AG10803 (cell line): Measurements from ENCODE around the gene TIMM10B.
A peak's percentile ranks its signal among the peaks of the same experiment; 100 is the strongest.

Experiments used
- DNase-seq: peaks from one replicate; pipeline ENCODE4 v3.0.0; 2010; ENCODE audit warnings: low read depth
- H3K4me3 ChIP-seq: 2 replicates; pipeline ENCODE4 v1.5.1; 2011; ENCODE audit warnings: mild to moderate bottlenecking, low read length, control low read depth
- TF ChIP-seq, protein P1 (sequence below): conservative IDR thresholded peaks from 2 replicates; pipeline ENCODE4 v1.5.1; 2011; ENCODE audit warnings: mild to moderate bottlenecking, low read length, control low read depth, inconsistent platforms

Gene TIMM10B

DNA sequence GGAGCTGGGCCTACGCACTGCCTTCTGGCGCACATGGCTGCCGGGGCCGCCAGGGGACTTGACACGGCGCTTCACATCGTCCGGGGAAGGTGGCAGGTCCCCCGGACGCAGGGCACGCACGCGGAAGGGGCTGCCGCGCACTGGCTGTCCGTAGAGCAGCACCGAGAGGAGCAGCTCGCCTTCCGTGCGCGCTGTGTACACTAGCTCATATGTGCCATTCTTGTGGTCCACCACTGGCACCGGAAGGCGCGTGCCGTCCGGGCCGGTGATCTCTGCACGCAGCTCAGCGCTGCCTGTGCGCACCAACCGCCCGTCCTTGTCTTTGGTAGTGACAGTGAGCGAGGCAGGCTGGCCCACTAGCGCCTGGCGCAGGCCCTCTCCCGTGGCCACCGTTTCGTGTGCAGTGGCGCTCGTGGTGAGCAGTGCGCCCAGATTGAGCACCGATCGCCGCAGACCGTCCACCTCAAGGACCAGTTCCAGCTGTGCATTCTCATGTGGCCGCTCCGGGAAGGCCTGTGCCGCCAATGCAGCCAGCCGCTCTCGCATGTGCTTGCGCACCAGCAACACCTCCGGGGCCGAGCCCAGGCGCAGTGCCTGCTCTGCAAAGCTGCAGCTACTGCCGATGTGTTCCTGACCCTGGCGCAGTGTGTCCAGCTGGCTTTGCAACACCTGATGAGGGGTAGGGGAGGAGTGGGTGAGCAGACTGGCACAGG lies 24.8 kb upstream of the TIMM10B start:
- TF ChIP-seq, protein P1, sequence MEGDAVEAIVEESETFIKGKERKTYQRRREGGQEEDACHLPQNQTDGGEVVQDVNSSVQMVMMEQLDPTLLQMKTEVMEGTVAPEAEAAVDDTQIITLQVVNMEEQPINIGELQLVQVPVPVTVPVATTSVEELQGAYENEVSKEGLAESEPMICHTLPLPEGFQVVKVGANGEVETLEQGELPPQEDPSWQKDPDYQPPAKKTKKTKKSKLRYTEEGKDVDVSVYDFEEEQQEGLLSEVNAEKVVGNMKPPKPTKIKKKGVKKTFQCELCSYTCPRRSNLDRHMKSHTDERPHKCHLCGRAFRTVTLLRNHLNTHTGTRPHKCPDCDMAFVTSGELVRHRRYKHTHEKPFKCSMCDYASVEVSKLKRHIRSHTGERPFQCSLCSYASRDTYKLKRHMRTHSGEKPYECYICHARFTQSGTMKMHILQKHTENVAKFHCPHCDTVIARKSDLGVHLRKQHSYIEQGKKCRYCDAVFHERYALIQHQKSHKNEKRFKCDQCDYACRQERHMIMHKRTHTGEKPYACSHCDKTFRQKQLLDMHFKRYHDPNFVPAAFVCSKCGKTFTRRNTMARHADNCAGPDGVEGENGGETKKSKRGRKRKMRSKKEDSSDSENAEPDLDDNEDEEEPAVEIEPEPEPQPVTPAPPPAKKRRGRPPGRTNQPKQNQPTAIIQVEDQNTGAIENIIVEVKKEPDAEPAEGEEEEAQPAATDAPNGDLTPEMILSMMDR: no peak
- no peak for DNase-seq
- H3K4me3 ChIP-seq: no peak overlapping the region

DNA sequence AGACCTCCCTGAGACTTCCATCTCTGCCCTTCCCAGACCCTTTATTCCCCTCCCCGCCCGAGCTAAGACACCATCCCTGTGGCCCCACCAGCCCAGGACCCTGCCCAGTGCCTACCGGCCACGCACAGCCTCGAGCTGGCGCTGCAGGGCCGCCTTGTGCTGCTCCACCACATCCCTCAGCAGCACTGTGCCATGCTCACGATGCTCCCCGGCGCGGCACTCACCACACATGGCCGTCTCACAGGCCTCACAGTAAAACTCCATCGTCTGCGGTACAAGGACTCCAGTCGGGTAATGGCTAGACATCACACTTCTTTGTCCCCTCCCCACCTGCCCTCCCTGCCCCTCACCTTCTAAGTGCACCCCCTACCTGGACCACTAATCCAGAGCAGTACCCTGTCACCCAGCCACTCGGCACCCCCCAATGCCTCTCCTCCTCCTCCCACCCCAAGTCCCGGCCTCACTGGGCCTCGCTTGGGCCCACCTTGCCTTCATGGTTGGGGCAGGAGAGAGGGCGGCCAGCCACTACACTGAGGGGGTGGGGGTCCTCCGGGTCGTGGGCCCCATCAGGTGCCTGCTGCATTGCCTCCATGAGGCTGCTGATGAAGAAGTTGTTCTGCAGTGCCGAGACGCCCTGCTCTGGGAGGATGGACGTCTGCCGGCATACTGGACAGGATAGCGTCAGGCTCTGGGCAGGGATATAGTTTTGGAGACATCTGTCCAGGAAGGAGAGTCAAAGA lies 23.6 kb upstream of the TIMM10B start:
- TF ChIP-seq, protein P1: no peak
- DNase-seq: no peak
- no peak overlapping the region for H3K4me3 ChIP-seq

DNA sequence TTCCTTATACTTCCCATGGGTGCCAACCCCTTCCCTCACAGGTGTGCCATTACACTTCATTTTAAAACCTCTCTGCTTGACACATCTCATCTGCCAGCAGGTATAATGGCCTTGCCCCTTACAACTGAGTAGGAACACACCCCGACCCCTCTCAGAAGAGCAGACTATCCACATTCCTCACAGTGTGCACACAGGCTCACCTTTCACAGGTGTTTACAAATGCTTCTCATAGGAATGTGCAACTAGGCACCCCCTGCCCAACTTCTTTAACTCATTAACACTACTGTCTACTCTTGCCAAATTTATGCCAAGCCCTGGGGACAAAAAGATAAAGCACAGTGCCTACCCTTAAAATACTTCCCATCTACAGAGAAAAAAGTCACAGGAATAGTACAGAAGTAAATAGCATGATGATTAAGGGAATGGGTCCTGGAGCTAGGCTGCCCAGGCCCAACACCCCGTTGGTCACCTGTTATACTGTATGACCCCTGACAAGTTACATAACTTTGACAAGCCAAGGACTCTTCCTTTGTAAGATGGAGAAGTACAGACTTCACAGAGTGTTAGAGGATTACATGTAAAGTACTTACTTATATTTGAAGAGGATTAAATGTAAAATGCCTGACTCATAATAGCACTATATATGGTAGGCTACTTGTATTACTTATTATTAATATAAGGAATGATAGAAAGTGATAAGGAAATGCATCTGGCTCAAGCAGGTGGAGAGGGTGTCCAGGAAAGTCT lies 22.8 kb upstream of the TIMM10B start:
- H3K4me3 ChIP-seq: no peak overlapping the region
- DNase-seq: no peak
- TF ChIP-seq, protein P1: no peak

DNA sequence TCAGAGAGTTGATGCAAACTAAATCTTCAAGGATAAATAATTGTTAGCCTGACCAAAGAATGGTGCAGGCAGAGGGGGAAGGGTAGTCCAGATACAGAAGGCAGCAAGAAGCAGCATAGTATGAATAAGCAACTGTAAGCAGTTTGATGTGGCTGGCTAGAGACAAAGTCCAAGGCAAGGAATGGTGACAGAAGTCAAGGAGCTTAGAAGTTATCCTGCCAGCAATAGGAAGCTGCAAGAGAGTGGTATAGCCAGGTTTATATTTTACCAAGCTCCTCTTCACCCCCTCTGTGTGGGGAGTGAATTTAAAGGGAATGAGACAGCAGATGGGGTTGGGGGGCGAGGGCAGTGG lies 22.2 kb upstream of the TIMM10B start:
- no peak for DNase-seq
- H3K4me3 ChIP-seq: no peak overlapping the region
- TF ChIP-seq, protein P1: no peak

DNA sequence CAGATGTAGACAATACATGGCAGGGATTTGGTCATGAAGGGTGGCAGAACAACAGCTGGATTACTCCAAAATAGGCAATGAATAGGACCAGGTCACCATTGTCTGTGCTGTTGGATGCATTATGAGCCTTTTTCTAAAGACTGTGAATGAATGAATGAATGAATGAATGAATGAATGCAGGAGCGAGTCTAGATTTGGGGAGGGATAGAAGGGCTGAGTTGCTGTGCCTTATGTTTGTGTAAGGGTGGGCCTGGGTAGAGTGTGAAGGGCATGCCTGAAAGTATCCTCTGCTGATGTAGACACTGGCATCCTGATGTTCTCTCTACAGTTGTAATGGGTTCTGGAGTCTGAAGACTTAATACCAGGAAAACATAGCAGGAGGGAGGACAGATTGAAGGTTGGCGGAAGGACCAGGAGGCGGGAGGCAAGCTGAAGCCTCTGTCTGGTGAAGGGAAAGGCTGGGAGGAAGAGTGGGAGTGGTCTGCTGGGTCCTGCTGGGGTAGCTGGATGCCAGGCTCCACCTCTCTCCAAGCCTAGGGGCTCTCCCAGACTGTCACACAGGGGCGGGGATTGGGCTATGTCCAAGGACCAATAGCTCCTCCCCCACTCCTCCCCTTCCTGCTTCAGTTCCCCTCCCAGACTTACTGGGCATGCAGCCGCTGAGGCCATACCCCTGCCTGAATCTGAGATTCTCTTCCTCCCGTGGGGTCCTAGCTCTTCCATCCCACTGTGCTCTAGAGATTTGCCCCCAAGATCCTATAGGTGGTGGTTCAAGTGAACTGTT lies 12.4 kb upstream of the TIMM10B start:
- TF ChIP-seq, protein P1: no peak
- peak; percentile 51 for DNase-seq
- H3K4me3 ChIP-seq: no peak overlapping the region

DNA sequence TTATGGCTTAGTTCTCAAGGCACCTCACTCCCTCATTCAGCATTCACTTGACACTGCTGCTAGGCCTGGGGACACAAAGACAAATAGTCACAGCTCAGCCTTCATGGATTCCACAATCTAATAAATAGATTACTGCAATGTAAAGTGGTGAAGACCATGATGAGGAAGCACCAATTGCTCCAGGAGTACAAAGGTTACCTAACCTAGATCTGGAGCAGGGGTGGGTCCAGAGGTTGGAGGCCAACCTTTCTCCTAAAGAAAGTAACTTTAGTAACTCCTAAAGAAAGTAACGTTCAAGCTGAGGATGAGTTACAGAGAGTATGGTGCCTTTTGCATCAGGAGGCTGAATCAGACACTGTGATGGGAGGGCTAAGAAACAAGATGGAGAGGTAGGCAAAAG lies 11.7 kb upstream of the TIMM10B start:
- TF ChIP-seq, protein P1: no peak
- no peak overlapping the region for H3K4me3 ChIP-seq
- DNase-seq: no peak
